Measurements from ENCODE around the gene GFER.

- TF ChIP-seq CTCF (conservative IDR thresholded peaks at IDR 0.05; ENCODE audit: low read depth, low read length) (peak; percentile 45), EZH2 (IDR thresholded peaks at IDR 0.05; ENCODE audit: borderline replicate concordance, low read depth, low read length, poor library complexity, severe bottlenecking) (no peak)
Measured at GRCh38 chr16:1983544-1984346, at the start of gene GFER.
